GM12875 (cell line): ENCODE measurements around the gene NELL1.

Experiments used
- H3K4me3 ChIP-seq: one replicate; pipeline ENCODE4 v1.5.1; 2011; ENCODE audit warnings: low read depth, low read length, control low read depth
- TF ChIP-seq, protein P1 (sequence below): IDR thresholded peaks from 2 replicates; pipeline ENCODE4 v1.5.1; 2011; ENCODE audit warnings: low read depth, mild to moderate bottlenecking, control low read depth, inconsistent platforms, low read length, moderate library complexity, borderline replicate concordance; ENCODE audit not compliant: insufficient read depth

The NELL1 gene

DNA sequence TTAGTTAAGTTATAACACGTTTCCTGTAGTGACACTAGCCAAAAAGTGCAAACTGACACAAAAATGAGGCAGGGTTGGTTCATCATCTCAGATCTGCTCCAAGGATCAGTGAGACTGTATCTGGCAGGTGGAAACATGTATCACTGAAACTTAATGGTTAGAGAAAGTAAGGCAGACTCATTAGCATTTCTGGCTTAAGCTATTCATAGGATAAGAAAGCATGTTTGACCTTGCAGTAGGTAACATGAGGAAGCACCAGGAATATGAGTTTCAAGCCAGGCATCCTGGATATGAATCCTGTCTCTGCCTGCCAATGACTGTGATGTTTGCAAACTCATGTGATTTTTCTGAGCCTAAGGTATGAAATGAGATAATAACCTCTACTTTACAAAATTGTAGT, 732.1 kb downstream of the NELL1 start:
- TF ChIP-seq, protein P1, sequence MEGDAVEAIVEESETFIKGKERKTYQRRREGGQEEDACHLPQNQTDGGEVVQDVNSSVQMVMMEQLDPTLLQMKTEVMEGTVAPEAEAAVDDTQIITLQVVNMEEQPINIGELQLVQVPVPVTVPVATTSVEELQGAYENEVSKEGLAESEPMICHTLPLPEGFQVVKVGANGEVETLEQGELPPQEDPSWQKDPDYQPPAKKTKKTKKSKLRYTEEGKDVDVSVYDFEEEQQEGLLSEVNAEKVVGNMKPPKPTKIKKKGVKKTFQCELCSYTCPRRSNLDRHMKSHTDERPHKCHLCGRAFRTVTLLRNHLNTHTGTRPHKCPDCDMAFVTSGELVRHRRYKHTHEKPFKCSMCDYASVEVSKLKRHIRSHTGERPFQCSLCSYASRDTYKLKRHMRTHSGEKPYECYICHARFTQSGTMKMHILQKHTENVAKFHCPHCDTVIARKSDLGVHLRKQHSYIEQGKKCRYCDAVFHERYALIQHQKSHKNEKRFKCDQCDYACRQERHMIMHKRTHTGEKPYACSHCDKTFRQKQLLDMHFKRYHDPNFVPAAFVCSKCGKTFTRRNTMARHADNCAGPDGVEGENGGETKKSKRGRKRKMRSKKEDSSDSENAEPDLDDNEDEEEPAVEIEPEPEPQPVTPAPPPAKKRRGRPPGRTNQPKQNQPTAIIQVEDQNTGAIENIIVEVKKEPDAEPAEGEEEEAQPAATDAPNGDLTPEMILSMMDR, result no peak
- H3K4me3 ChIP-seq, result no peak overlapping the region

DNA sequence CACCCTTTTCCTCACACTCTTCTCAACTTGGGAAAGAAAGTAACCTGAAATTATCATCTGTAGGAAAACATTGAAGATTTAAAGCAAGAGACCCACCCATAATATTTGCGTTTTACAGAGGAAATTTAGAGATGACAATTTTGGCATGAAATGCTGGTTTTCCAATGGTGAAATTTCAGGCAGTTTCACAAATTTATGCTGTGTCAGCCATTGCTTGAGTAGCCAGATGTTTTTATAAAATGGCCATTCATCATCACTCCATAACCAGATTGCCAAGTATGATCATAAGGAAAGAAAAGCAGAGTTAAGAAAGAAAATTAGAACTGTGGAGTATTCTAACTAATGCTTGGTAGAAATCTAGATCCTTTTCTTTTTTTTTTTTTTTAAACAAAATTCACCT, 732.9 kb downstream of the NELL1 start:
- no peak overlapping the region for H3K4me3 ChIP-seq
- TF ChIP-seq, protein P1, result no peak

DNA sequence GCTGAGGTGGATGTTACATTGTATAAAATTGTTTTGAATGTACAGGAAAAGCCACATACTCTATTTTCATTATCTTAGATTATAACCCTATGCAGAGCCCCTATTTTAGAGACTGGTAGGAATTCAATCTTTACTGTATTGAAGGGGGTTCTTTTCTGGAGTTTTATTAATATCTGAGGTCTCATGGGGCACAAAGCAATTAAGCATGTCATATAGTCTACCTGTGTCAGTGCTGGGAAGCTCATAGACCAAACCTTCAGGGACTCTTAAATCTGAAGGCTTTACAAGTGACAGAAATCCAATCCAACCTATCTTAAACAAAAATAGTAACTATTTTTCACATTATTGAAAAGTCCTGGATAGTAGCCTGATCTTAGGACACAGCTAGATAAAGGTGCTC, 733.7 kb downstream of the NELL1 start:
- TF ChIP-seq, protein P1, result no peak

DNA sequence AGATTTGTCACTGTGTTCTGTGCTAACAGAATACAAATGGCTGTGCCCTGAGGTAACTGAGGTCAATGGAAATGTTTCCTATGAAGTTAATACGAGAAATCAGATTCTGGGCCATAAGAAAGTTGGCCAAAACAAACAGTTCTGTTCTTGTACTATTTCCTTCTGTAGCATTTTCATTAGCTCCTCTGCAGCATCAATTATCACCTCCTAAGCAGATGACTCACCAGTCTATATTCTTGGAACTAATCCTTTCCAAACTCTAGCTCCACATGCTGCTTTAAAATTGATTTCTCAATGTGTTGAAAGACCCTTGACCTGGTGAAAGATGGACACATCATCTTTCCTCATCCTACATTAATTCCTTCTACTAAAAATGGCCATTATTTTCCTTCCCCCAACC, 736.0 kb downstream of the NELL1 start:
- TF ChIP-seq, protein P1, result no peak
- H3K4me3 ChIP-seq, result no peak overlapping the region

More for the DNA sequence above, 733.7 kb downstream of the NELL1 start:
- H3K4me3 ChIP-seq, result no peak overlapping the region

DNA sequence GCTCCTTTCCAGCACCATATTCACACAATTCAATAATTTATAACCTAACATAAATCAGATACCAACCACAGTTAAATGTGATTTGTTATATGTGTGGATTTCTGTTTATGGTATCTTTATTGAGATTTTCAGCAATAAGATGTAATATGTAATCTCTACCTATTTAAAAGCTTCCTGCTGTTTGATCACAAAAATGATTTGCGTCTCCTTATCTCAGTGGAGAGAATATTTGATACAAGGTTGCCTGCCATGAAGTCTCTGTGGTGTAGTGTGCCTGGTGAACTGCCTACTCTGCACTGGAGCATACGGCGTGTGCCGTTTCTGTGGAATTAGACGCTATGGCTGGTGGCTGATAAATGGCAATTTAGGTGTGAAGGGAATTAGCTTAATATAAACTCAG, 741.1 kb downstream of the NELL1 start:
- TF ChIP-seq, protein P1, result no peak
- no peak overlapping the region for H3K4me3 ChIP-seq

DNA sequence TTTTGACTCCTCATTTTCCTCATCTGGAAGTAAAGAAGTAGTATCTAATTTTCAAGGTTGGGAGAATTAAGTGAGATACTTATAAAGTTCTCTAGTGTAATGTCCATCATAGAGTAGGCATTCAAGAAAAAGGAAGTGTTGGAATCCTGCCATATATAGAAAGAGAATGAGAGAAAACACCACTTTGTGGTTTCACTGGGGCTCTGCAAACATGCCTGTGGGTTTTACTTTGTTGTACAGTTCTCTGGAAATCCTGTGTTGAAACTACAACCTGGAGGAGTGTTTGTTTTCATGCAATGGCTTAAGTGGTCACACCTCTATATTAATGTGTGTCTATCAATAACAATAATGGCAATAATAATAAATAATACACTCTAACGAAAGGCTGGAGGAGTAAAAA, 741.7 kb downstream of the NELL1 start:
- TF ChIP-seq, protein P1, result no peak
- no peak overlapping the region for H3K4me3 ChIP-seq

DNA sequence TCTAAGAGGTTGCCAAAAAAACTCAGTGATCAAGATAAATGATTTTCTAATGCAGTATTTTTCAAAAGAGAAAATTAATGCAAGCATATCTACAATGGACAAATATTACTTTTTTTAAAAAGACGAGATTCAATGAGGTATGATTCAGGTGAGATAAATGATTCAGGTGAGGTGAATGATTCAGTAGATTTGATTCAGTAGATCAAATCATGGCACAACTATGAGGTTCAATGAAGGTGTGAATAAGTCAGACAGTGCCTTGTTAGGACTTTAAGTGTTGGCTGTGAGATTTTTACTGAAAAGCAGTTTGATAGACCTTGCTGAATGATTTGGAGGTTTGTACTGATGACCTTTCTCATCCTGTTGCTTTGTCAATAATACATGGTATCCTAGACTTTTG, 742.2 kb downstream of the NELL1 start:
- no peak overlapping the region for H3K4me3 ChIP-seq
- TF ChIP-seq, protein P1, result no peak
